ENCODE measurements around the gene FBXO9. TPM values are rescaled to one million over a fixed set of nuclear protein-coding genes. Genes with fewer than 3 reads are reported as not detected.

Gene FBXO9
- polyA plus RNA-seq, 2 of the 4 experiments (the other 2 are of a cell fraction) = 32.1 to 67.6 TPM

- TF ChIP-seq HMGXB4 (CRISPR knock-in tag; IDR thresholded peaks at IDR 0.05; ENCODE audit: borderline replicate concordance) = no peak
- no peak for TF ChIP-seq E2F6 (IDR thresholded peaks at IDR 0.05; ENCODE audit: borderline replicate concordance, low read depth)
Measured at GRCh38 chr6:53095270-53095669, 30.1 kb downstream of the FBXO9 start (continued).

GRCh38 chr6:53095716-53096115, 30.5 kb downstream of the FBXO9 start:
- H3K27ac ChIP-seq = no peak overlapping the region
- DNase-seq (ENCODE audit: low read depth in 1 of 2, low spot score in 1 of 2) (no peak), FAIRE-seq (no peak), ATAC-seq (no peak)
- H3K4me3 ChIP-seq = no peak overlapping the region
- no peaks in the 10 kb centered on the region for H3K4me1 ChIP-seq
- ChIA-PET CTCF (interaction anchor here (1.0 kb wide), 2 partner anchors 219 to 409 kb away, joined by 3 read pairs; no protein-coding TSS in a partner anchor), POLR2A (no interaction called here)
- H3K9me3 ChIP-seq = no peaks in the 10 kb centered on the region
- 18% methylated on average over 1 of the region's 1 CpG for WGBS (ENCODE audit: missing lambda C conversion rate)
- H3K4me2 ChIP-seq = no peak overlapping the region
- TF ChIP-seq CBX2 (IDR thresholded peaks at IDR 0.05; ENCODE audit: borderline replicate concordance, low read depth) = no peak
- TF ChIP-seq RNF2 (IDR thresholded peaks at IDR 0.05; ENCODE audit: borderline replicate concordance, low read depth) = no peak
- no peak for TF ChIP-seq ZSCAN20 (CRISPR knock-in tag; IDR thresholded peaks at IDR 0.05)
- no peak for TF ChIP-seq BHLHE40 (IDR thresholded peaks at IDR 0.05; ENCODE audit: low read depth, low read length)
- no peak for TF ChIP-seq ESRRA (IDR thresholded peaks at IDR 0.05; ENCODE audit: borderline replicate concordance, low read length)
- no peak for TF ChIP-seq RARB (CRISPR knock-in tag; IDR thresholded peaks at IDR 0.05)

- Histone ChIP-seq H3K4me2 (no peak overlapping the region), H3K4me1 (no peaks in the 10 kb centered on the region), H3K4me3 (no peak overlapping the region), H3K9me3 (no peaks in the 10 kb centered on the region), H3K27ac (no peak overlapping the region)
- CTCF ChIA-PET = no interaction called here
- 1% methylated on average over 2 of the region's 2 CpGs for whole genome bisulfite sequencing (ENCODE audit: missing lambda C conversion rate)
- no peak for FAIRE-seq
- no peak for TF ChIP-seq REST (IDR thresholded peaks at IDR 0.05)
- DNase-seq (ENCODE audit: low read depth in 1 of 2, low spot score in 1 of 2) = no peak
- no peak for ATAC-seq
- POLR2A ChIA-PET = no interaction called here
Measured at GRCh38 chr6:53100561-53100960, 35.4 kb downstream of the FBXO9 start.

GRCh38 chr6:53101006-53101405, 35.8 kb downstream of the FBXO9 start:
- Histone ChIP-seq H3K4me2 (no peak overlapping the region), H3K4me1 (no peaks in the 10 kb centered on the region), H3K9me3 (no peaks in the 10 kb centered on the region), H3K4me3 (no peak overlapping the region), H3K27ac (no peak overlapping the region)
- DNase-seq (ENCODE audit: low read depth in 1 of 2, low spot score in 1 of 2) (no peak), ATAC-seq (no peak), FAIRE-seq (no peak)
- WGBS (ENCODE audit: missing lambda C conversion rate) = 93% methylated on average over 2 of the region's 2 CpGs
- POLR2A ChIA-PET = no interaction called here
- CTCF ChIA-PET = no interaction called here
- no peak for TF ChIP-seq CBX2 (IDR thresholded peaks at IDR 0.05; ENCODE audit: borderline replicate concordance, low read depth)
- TF ChIP-seq MAFK (IDR thresholded peaks at IDR 0.05; ENCODE audit: partially characterized antibody) = no peak
- TF ChIP-seq CEBPB (IDR thresholded peaks at IDR 0.05) = no peak
- no peak for TF ChIP-seq CTCF (IDR thresholded peaks at IDR 0.05)
- TF ChIP-seq REST (IDR thresholded peaks at IDR 0.05) = no peak
- TF ChIP-seq MYC (IDR thresholded peaks at IDR 0.05; ENCODE audit: borderline replicate concordance, low read length) = no peak
- no peak for TF ChIP-seq CHD4 (IDR thresholded peaks at IDR 0.05; ENCODE audit: borderline replicate concordance)
- no peak for TF ChIP-seq KDM1A (IDR thresholded peaks at IDR 0.05; ENCODE audit: low read depth)
